Testis (tissue), 3 donors: ENCODE measurements around the gene ERC1. TPM values are rescaled to one million over a fixed set of nuclear protein-coding genes. Genes with fewer than 3 reads are reported as not detected.

Source experiments
- DNase-seq: peaks from one replicate; pipeline ENCODE4 v3.0.0-alpha.2; 2019
- H3K27ac ChIP-seq, 2 donors: fragments of 200-600 bp; sonication (generic); one replicate each; pipeline ENCODE4 v1.5.1; 2019
- H3K27me3 ChIP-seq: fragments of 200-600 bp; sonication (generic); one replicate; pipeline ENCODE4 v1.5.1; 2019
- H3K36me3 ChIP-seq: fragments of 200-600 bp; sonication (generic); one replicate; pipeline ENCODE4 v1.5.1; 2017; ENCODE audit warnings: low read depth; ENCODE audit errors: missing control alignments
- H3K4me1 ChIP-seq: fragments of 200-600 bp; sonication (generic); one replicate; pipeline ENCODE4 v1.5.1; 2019
- H3K4me3 ChIP-seq, 2 donors: fragments of 200-600 bp; sonication (generic); one replicate each; pipeline ENCODE4 v1.5.1; 2017 to 2019
- H3K9me3 ChIP-seq: fragments of 200-600 bp; sonication (generic); one replicate; pipeline ENCODE4 v1.5.1; 2017
- CTCF ChIP-seq, 3 experiments: fragments of 450-650 bp in 2 of 3; fragments of 200-600 bp in 1 of 3; sonication (generic) in 1 of 3; IDR thresholded peaks; one replicate each; pipeline ENCODE4 v1.5.1; 2016 to 2019; ENCODE audit warnings: antibody characterized with exemption in 3 of 3, mild to moderate bottlenecking in 2 of 3, moderate library complexity in 1 of 3
- POLR2A ChIP-seq: fragments of 450-650 bp; IDR thresholded peaks from one replicate; pipeline ENCODE4 v1.6.1; 2017; ENCODE audit warnings: antibody characterized with exemption, mild to moderate bottlenecking, moderate library complexity
- WGBS, 2 donors: methylation state at CpG; one replicate each; pipeline ENCODE4 v1.1.5; 2018; 5-methylcytosine and 5-hydroxymethylcytosine counted together
- intact Hi-C: fragments of 100-400 bp; cut with DNase I; formaldehyde crosslinking; loops from one replicate; pipeline ENCODE4 v1.15.1; 2023; ENCODE audit warnings: low total_unique reads
- polyA plus RNA-seq: library from polyadenylated mRNA; stranded (reverse); fragments of 350-450 nt; fragmentation: Illumina TruSeq; extraction: RNeasy Lipid Tissue Mini Kit (QIAGEN cat#74804); gene quantifications from one replicate; pipeline ENCODE4 v1.2.3, GENCODE V29; 2014; ENCODE audit warnings: low read depth, low replicate concordance; ENCODE audit not compliant: insufficient read depth
- total RNA-seq, 2 donors: library from RNA; depleted of rRNA; stranded (reverse); fragments of >200 nt; gene quantifications; one replicate each; pipeline ENCODE4 v1.2.3, GENCODE V29; 2016

The ERC1 gene
- total and polyA plus RNA-seq, 3 donors from 2014 or later = 25.8 to 109 (median 106) TPM

- Histone ChIP-seq H3K4me3 (no peak overlapping the region), H3K4me1 (peaks cover 26% of the 10 kb centered on the region), H3K27ac (peak overlapping the region; percentile 77 to 90), H3K36me3 (no peaks in the 10 kb centered on the region), H3K9me3 (no peaks in the 10 kb centered on the region), H3K27me3 (no peaks in the 10 kb centered on the region)
- no peak for TF ChIP-seq POLR2A
- TF ChIP-seq CTCF (IDR thresholded peaks at IDR 0.05) = no peak
- no peak for DNase-seq
- intact Hi-C loops = no loop called here
Measured at GRCh38 chr12:1199700-1200099, 208.7 kb downstream of the ERC1 start.

DNA sequence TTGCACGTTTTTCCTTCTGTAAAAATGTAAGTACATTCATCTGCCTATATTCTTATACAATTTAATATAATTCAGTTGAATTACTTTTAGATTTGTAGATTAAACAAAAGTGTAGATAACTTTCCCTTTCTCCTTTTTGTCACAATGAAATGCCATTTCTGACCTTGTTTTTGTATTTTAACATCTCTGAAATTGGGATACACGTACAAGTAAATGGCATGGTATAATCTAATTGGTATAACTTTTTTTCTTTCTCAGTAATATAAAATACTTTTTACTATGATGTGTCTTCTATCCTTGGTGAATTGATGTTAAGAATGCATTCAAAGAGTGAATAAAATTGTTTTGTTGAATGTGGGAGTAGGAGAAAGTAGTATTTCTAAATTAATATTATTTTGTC, 210.0 kb downstream of the ERC1 start:
- H3K27me3 ChIP-seq = no peaks in the 10 kb centered on the region
- DNase-seq = no peak
- intact Hi-C loops = no loop called here
- H3K27ac ChIP-seq = peak overlapping the region; percentile 77 to 90
- no peaks in the 10 kb centered on the region for H3K36me3 ChIP-seq
- TF ChIP-seq CTCF (IDR thresholded peaks at IDR 0.05) (no peak), POLR2A (no peak)
- H3K4me1 ChIP-seq = peaks cover 32% of the 10 kb centered on the region
- no peaks in the 10 kb centered on the region for H3K9me3 ChIP-seq
- H3K4me3 ChIP-seq = no peak overlapping the region
- 82 to 84% methylated on average over 2 of the region's 2 CpGs for WGBS, 2 donors

- Histone ChIP-seq H3K27me3 (no peaks in the 10 kb centered on the region), H3K36me3 (no peaks in the 10 kb centered on the region), H3K4me1 (peaks cover 40% of the 10 kb centered on the region), H3K27ac (peak overlapping the region; percentile 42 to 90), H3K9me3 (no peaks in the 10 kb centered on the region), H3K4me3 (no peak overlapping the region)
- DNase-seq = no peak
- intact Hi-C loops = no loop called here
- TF ChIP-seq CTCF (IDR thresholded peaks at IDR 0.05) (no peak), POLR2A (no peak)
- 91 to 94% methylated on average over 1 of the region's 1 CpG for WGBS, 2 donors
Measured at GRCh38 chr12:1201886-1202285, 210.9 kb downstream of the ERC1 start.

- Histone ChIP-seq H3K4me3 (no peak overlapping the region), H3K36me3 (no peaks in the 10 kb centered on the region), H3K9me3 (no peaks in the 10 kb centered on the region), H3K27me3 (no peaks in the 10 kb centered on the region), H3K4me1 (peaks cover 41% of the 10 kb centered on the region), H3K27ac (peak overlapping the region; percentile 42 to 90)
- no peak for DNase-seq
- intact Hi-C loops = no loop called here
- no peak for TF ChIP-seq POLR2A
- no peak for TF ChIP-seq CTCF (IDR thresholded peaks at IDR 0.05)
Measured at GRCh38 chr12:1203735-1204019, 212.7 kb downstream of the ERC1 start.

DNA sequence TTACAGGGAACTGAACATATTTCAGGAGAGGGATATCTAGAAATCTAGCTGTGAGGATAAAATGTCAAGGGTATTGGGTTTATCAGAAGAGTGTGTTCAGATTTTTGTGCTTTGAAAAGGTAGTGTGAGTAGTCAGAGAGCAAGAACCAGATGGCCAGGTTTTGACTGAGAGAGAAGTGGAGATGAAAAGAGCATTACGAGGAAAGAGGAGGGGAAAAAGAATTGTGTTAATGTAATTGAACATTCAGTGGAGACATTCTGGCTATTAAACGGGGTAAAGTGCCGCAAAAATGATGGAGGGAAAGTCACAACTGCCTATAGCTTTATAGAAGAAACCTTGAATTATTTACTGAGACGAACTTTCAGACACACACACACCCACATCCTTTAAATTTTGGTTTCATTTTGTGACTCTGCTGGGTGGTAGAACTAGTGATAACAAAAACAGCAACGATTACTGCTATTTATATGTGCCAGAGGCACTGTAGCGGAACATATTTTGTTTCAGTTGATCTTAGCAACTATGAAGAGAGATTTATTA, 213.6 kb downstream of the ERC1 start:
- intact Hi-C loops = no loop called here

More for the DNA sequence above, 213.6 kb downstream of the ERC1 start:
- Histone ChIP-seq H3K9me3 (no peaks in the 10 kb centered on the region), H3K36me3 (no peaks in the 10 kb centered on the region), H3K4me1 (peaks cover 37% of the 10 kb centered on the region), H3K4me3 (peak overlapping the region; percentile 4 to 12), H3K27me3 (no peaks in the 10 kb centered on the region), H3K27ac (peak overlapping the region; percentile 42 to 90)
- WGBS, 2 donors = 27 to 32% methylated on average over 6 of the region's 6 CpGs
- TF ChIP-seq POLR2A (no peak), CTCF (IDR thresholded peaks at IDR 0.05) (no peak)
- no peak for DNase-seq
